GM06990 (cell line): ENCODE measurements around the gene TAF4.

Experiments used
- DNase-seq: peaks from one replicate; pipeline ENCODE4 v3.0.0-alpha.2; 2011; ENCODE audit not compliant: insufficient read length; ENCODE audit errors: extremely low read depth
- H3K27me3 ChIP-seq: replicated peaks from 2 replicates; pipeline ENCODE4 v1.6.0; 2011; ENCODE audit warnings: low read length; ENCODE audit not compliant: control insufficient read depth, insufficient read depth
- H3K36me3 ChIP-seq: 2 replicates; pipeline ENCODE4 v1.5.1; 2011; ENCODE audit warnings: low read length; ENCODE audit not compliant: control insufficient read depth, insufficient read depth
- H3K4me3 ChIP-seq: replicated peaks from 2 replicates; pipeline ENCODE4 v1.5.1; 2011; ENCODE audit warnings: low read depth, mild to moderate bottlenecking, control low read depth, low read length
- TF ChIP-seq, protein P1 (sequence below): IDR thresholded peaks from 2 replicates; pipeline ENCODE4 v1.5.1; 2011; ENCODE audit warnings: low read length, control low read depth, mild to moderate bottlenecking, inconsistent platforms; ENCODE audit not compliant: insufficient read depth, poor library complexity, severe bottlenecking

TAF4 gene

DNA sequence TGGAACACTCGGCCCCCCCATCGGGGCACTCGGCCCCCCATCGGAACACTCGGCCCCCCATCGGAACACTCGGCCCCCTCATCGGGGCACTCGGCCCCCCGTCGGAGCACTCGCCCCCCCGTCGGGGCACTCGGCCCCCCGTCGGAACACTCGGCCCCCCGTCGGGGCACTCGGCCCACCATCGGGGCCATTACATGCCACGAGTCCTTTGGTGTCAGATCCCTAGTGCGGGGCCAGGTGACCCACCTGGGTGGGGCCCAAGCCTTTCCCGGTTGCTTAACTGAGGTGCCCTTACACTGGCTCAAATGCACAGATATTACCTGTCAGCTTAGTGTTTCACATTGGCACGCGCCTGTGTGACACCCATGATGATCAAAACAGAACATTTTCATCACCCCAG lies 95.9 kb downstream of the TAF4 start:
- DNase-seq, result no peak
- peaks cover 7% of the 10 kb centered on the region for H3K36me3 ChIP-seq

DNA sequence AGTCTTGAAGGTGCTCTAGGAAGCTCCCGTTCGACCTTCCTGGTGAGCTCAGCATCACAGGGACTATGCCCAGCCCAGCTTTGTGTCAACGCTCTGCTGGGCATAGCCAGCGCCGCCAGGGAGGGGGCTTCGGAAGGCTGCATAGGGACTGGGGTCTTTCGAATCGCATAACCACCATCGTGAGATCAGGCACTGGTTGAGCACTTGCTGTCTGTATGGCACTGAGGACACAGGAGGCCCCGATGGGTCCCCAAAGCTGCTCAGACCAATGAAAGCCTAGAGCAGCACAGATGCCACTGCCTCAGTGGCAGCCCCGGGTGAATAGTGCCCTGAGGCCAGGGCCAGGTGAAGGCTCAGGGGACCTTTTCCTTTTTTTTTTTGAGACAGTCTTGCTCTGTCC lies 96.7 kb downstream of the TAF4 start:
- Histone ChIP-seq H3K36me3 (peaks cover 2% of the 10 kb centered on the region), H3K4me3 (no peak overlapping the region), H3K27me3 (no peaks in the 10 kb centered on the region)
- no peak for DNase-seq
- TF ChIP-seq, protein P1, sequence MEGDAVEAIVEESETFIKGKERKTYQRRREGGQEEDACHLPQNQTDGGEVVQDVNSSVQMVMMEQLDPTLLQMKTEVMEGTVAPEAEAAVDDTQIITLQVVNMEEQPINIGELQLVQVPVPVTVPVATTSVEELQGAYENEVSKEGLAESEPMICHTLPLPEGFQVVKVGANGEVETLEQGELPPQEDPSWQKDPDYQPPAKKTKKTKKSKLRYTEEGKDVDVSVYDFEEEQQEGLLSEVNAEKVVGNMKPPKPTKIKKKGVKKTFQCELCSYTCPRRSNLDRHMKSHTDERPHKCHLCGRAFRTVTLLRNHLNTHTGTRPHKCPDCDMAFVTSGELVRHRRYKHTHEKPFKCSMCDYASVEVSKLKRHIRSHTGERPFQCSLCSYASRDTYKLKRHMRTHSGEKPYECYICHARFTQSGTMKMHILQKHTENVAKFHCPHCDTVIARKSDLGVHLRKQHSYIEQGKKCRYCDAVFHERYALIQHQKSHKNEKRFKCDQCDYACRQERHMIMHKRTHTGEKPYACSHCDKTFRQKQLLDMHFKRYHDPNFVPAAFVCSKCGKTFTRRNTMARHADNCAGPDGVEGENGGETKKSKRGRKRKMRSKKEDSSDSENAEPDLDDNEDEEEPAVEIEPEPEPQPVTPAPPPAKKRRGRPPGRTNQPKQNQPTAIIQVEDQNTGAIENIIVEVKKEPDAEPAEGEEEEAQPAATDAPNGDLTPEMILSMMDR, result no peak

More for the DNA sequence above, 95.9 kb downstream of the TAF4 start:
- TF ChIP-seq, protein P1, result no peak
- no peak overlapping the region for H3K4me3 ChIP-seq
- no peaks in the 10 kb centered on the region for H3K27me3 ChIP-seq

DNA sequence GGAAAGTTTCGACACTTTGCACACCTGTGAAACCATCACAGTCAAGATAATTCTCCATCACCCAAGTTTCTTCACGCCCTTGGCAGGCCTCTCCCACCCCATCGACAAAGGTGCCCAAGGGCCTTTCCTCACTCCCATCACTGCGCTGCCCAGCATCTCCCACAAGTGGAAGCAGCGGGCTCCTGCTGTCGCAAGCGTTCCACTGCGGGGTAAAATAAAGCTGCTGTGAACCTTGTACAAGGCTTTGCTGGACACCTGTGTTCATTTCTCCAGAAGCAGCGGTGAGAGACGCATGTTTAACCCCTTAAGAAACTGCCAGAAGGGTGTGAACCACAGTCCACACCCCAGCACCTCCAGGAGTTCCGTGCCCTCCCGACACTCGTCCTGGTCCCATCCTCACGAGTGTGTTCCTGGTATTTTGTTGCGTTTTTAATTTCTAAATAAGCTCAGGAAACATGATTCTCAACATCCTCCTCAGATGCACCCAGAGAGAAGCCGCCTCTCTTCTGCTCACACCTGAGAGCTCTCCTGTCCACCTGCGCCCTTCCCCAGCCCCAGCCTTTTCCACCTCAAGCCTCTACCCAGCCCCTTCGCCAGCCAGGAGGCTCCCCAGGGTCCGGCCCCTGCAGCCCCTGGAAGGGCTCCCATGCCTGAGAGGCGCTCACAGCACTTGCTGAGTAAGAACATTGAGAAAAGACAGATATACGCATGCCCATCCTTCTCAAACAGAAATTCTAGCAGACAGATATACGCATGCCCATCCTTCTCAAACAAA lies 97.5 kb downstream of the TAF4 start:
- Histone ChIP-seq H3K36me3 (no peaks in the 10 kb centered on the region; the same call in 1 of the 2 replicates), H3K4me3 (no peak overlapping the region), H3K27me3 (no peaks in the 10 kb centered on the region)
- TF ChIP-seq, protein P1, result no peak
- no peak for DNase-seq

DNA sequence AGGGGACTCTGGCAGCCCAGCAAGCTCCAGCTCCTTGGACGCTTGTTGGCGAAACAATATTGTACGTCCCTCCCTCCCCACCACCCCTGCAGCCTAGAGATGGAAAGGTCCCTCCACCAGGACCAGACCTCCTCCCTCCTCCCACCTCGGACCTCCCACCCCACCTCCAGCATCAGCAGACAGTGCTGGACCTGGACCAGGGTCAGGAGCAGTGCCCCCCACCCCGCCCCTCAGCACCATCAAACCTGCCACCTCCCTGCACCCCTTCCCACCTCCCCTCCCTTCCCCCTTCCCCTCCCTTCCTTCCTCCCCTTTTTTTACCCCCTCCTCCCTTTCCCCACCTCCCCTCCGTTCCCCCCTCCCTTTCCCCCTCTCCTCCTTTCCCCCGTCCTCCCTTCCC lies 98.4 kb downstream of the TAF4 start:
- DNase-seq, result no peak
- H3K36me3 ChIP-seq, result no peaks in the 10 kb centered on the region
- TF ChIP-seq, protein P1, result no peak
- no peaks in the 10 kb centered on the region for H3K27me3 ChIP-seq
- H3K4me3 ChIP-seq, result no peak overlapping the region

DNA sequence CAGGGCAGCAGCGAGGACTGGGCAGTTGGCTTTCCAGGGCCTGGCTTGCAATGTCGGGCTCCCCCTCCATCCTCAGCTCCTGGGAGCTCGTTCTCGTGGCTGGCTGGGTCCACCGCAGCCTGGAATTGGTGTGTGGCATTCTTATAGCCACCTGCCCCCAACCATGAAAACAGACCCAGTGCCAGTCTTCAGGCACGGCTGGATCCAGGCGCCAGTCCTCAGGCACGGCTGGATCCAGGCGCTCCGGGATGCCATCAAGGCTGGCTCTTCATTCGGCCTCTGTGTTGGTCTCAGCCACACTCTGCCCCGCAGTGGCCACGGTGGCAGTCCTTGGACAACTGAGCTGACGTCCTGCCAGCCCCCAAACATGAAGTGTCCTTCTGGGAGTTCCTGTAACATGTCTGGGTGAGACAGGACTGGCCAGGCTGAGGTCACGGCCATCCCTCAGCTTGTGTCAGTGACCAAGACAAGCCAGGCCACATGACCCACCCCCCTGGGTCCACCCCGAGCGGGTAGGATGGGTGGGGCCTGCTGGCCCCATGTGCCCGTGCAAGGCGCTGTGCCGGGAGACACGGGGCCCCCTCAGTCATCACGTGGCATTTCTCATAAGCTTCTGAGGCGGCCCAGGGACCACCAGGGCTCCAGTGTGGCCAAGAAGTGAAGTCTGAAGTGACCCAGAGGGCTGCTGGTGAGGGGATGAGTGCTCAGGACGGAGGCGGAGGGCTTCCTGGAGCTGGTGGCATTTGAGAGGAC lies 99.0 kb downstream of the TAF4 start:
- Histone ChIP-seq H3K4me3 (no peak overlapping the region), H3K27me3 (no peaks in the 10 kb centered on the region), H3K36me3 (no peaks in the 10 kb centered on the region)
- TF ChIP-seq, protein P1, result no peak
- DNase-seq, result no peak
